Effector CD4-positive, alpha-beta T cell (primary cell): ENCODE data around the gene TMEM191B.
"Not testable (repeated sequence)": the region's sequence is repeated elsewhere in the genome, so short reads cannot be mapped to it uniquely, and the experiment has no call there.

Experiments used
- DNase-seq: peaks from one replicate; pipeline ENCODE4 v3.0.0-alpha.2; 2020

The TMEM191B gene

DNA sequence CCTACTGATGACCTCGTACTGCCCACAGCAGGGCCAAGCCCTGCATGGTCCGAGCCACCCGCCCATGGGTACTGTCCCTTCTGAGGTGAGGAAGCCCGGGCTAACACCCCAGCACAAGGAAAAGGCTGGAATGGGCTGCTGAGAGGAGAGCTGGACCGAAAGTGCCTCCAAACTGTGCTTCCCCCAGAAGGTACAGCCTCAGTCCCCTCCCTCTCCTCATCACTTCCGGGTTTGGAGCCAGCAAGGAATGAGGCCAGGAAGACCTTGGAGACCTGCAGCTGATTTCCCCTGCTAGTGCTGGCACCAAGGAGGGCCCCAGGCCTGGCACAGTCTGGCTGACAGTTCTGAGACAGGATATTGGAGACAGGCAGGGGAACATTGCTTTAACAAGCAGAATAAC is 31.3 kb downstream of the TMEM191B start:
- DNase-seq = not testable (repeated sequence)

DNA sequence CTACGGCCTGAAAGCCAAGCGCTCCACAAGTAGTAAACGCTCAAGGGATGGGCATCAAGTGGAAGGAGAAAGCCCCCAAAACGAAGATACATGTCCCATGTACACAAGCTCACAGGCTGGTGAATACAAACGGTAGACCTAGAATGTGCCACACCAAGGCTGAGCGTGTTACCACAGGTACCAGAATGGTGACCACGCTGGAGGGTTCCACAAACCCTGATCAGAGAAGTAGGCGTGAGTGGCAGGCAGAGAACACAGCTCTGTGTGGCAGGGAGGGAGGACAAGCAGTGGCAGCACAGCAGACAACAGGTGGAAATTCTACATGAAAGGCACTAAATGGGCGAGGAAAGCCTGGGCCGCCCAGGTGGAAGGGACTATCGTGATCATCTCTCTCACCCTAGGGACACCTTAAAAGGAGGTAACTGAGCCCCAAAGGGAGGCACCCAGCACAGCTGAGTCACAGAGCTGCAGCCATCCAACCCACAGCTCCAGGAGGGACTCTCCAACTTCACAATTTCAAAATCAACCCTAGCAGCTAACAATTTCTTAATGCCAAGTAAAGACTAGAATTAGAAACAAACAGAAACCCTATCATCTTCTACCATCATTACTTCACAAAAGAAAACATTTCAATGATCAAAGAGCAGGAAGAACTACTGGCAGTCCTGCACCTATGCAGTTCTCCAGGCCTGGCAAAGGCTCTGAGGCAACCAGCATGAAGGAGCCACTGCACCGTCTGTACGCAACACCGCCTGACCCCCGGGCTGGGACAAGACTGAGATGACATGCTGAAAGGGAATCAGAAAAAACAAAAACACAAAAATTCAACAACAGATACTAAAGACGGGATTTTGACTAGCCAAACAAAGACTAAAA is 32.7 kb downstream of the TMEM191B start:
- DNase-seq = not testable (repeated sequence)

DNA sequence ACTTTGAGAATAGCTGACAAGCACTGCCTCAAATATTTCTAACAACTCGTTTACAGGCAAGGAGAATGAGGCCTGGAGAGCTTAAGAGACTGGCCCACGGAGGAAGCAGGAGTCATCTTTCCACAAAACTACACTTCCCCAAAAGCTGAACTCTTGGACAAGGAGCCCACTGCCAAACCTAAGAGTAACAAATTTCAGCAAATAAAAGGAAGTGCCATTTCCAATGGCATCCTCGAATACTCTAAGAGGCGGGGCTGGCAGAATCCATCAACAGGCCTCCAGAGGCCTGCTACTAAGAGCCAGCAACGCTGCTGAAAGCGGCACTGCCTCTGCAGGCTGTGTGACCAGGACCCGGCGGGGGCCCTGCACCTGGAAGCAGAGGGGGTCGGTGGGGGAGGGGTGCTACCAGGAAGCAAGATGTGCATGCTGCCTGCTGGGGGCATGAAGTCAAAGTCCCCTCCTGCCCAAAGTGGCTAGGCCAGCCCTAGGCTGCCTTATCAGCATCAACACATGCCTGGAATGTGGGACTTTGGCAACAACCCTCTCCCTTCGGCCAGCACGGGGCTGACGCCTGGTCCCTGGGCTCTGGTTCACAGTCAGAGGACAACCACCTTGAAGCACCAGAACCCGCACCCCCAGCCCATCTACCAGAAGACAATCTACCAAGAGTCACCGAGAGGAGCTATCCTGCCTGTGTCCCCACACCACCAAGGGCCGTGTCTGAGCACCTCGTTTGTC is 43.1 kb downstream of the TMEM191B start:
- DNase-seq = not testable (repeated sequence)

DNA sequence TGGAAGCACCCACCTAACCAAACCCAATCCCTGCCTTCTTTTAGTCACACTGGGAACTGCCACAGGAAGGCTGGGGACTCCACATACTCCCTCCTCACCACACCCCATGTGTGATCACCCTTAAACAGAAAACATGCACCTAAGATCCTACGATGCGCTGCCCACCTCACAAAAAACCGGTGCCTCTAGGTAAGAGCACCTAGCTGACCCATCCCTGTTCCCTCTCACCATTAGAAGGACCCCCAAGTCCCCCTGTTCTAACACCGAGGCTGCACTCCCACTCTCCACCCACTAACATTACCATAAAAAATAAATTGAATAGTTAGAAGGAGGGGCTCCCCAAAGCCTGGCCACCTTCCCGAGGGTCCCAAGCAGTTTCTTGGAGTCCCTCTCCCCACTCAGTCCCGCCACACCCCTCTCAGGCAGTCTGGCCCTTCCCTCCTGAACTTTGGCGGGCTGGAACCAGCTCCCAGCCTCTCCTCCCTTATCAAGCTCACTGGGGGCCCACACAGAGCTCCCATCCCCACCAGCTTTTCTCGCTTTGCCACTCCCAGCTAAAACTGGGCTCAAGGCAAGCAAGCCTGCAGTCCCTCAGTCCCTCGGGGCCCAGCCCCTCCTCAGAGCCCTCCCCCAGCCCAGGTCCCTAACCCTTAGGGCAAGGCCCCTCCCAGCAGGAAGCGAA is 46.0 kb downstream of the TMEM191B start:
- DNase-seq = not testable (repeated sequence)

DNA sequence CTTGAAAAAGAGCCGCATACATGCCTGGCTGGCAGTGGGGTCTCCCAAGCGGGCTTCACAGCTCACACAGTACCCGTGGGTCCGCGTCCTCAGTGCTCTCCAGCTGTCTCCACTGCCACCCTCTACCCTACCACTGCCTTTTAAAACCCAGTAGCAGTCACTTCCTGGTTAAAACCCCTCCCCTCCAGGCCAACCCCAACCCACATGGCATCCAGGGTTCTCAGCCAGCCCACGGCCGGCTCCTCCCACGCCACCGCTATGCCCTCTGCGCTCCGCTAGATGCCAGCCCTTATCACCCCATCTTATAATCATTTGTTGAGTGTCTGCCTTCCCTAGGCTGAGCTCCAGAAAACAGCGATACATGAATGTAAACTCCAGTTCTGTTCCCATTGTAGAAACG is 47.0 kb downstream of the TMEM191B start:
- not testable (repeated sequence) for DNase-seq

DNA sequence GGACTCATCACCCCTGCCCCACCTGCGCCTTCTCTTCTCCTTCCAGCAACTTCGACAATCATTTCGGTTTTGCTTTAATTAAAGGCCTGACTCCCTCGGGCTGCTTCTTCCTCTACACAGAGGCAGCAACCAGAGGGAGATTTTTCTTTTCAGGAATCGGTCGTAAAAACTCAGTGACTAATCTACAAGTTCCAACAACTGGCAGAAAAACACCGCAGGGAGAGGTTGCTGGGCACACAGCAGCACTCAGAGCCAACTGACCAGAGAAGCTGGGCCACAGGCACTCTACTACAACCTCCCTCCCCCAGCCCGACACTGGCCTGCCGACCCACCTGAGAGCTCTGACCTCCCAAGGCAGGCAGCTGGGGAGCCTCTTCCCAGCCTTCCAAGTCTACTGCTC is 48.1 kb downstream of the TMEM191B start:
- not testable (repeated sequence) for DNase-seq

DNA sequence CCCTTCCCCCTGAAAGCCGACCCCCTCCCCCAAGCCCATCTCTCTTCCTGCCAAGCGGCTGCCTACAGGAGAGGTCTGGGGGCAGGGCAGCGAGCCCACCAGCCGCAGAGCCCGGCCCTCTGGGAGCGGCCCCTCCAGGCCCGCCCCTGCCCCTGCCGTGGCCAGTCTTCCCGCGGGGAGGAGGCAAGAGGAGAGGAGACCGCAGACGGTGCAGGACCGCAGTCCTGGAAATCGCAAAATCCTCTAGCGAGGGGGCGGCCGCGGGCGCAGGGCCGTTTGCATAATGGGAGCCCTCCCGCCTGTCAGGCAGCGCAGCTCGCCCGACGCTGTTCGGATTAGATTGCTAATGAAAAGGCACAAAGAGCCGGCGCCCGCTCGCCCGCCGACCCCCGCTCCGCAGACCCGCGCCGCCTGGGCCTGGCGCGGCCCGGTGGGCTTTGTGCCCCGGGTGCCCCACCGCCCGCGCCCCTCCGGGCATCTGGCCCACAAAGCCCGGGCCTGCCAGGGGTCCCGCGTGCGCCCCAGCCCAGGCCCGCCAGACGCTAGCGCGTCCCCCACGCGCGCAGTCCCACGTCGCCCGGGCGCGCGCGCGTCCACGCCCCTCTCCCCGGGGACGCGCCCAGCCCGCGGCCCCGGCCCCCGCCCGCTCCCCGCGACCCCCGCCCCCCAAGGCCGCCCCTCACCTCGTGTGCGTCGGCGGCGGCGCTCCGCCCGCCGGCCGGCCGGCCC is 49.7 kb downstream of the TMEM191B start:
- not testable (repeated sequence) for DNase-seq

DNA sequence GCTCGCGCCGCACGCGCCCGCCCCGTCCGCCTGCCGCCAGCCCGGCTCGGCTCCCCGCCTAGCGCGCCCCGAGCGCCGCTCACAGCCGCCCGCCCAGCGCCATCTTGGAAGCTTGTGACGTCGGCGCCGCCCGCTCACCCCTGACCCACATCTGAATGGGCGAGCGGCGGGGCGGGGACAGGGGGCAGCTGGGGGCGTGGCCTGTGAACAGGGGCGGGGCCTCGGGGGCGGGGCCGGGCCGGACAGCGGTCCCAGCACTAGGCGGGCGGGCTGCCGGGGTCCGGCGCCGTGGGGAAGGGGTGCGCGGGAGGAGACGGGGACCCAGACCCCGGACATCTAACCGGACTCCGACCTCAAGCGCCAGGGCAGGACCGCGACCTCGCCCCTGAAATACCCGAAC is 50.2 kb downstream of the TMEM191B start:
- peak; percentile 29 for DNase-seq
